AG09309 (cell line): Measurements from ENCODE around the gene NFATC3.
"Not testable (repeated sequence)": the region's sequence is repeated elsewhere in the genome, so short reads cannot be mapped to it uniquely, and the experiment has no call there.

ENCODE experiments used
- DNase-seq: peaks from one replicate; pipeline ENCODE4 v3.0.0-alpha.2; 2010; ENCODE audit warnings: low read depth
- H3K4me3 ChIP-seq: 2 replicates; pipeline ENCODE4 v1.5.1; 2011; ENCODE audit warnings: mild to moderate bottlenecking, low read depth, low read length, moderate library complexity; ENCODE audit not compliant: control insufficient read depth
- CTCF ChIP-seq: IDR thresholded peaks from 2 replicates; pipeline ENCODE4 v1.5.1; 2011; ENCODE audit warnings: mild to moderate bottlenecking, low read depth, low read length, inconsistent platforms; ENCODE audit not compliant: insufficient read depth, control insufficient read depth; ENCODE audit errors: missing control alignments

The NFATC3 gene

GRCh38 chr16:68116256-68116867 lies 31.2 kb downstream of the NFATC3 start:
- no peak overlapping the region for H3K4me3 ChIP-seq
- peak; percentile 16 for DNase-seq
- TF ChIP-seq CTCF = peak; percentile 64

GRCh38 chr16:68117884-68118283 lies 32.7 kb downstream of the NFATC3 start:
- DNase-seq = no peak
- no peak for TF ChIP-seq CTCF
- H3K4me3 ChIP-seq = no peak overlapping the region

GRCh38 chr16:68118954-68119353 lies 33.8 kb downstream of the NFATC3 start:
- not testable (repeated sequence) for H3K4me3 ChIP-seq, DNase-seq

- not testable (repeated sequence) for DNase-seq, H3K4me3 ChIP-seq
These were observed 35.3 kb downstream of the NFATC3 start for GRCh38 chr16:68120496-68120895.

GRCh38 chr16:68126395-68126794 lies 41.2 kb downstream of the NFATC3 start:
- TF ChIP-seq CTCF = no peak
- no peak overlapping the region for H3K4me3 ChIP-seq
- no peak for DNase-seq

- no peak for TF ChIP-seq CTCF
- DNase-seq = no peak
- H3K4me3 ChIP-seq = no peak overlapping the region
These were observed 43.6 kb downstream of the NFATC3 start for GRCh38 chr16:68128577-68129305.

GRCh38 chr16:68130520-68130919 lies 45.4 kb downstream of the NFATC3 start:
- no peak overlapping the region for H3K4me3 ChIP-seq
- no peak for TF ChIP-seq CTCF
- no peak for DNase-seq
